NCI-H69 (cell line): ENCODE data around the gene OR13J1.

Experiments
- DNase-seq: peaks from one replicate; lab custom pipeline; 2025; lab: John Stamatoyannopoulos, UW

OR13J1 gene

GRCh38 chr9:35832814-35833213 lies 37.4 kb downstream of the OR13J1 start:
- no peak for DNase-seq

GRCh38 chr9:35831040-35831439 lies 39.2 kb downstream of the OR13J1 start:
- DNase-seq: no peak

- DNase-seq: no peak
Observed at GRCh38 chr9:35829764-35830096, 40.5 kb downstream of the OR13J1 start.

GRCh38 chr9:35829084-35829763 lies 41.0 kb downstream of the OR13J1 start, which contains the start of gene TMEM8B:
TMEM8B (plus strand) TSS chr9:35829228; CDS start chr9:35829448, 220 bp downstream.
- DNase-seq: peak; percentile 97

GRCh38 chr9:35828716-35829083 lies 41.5 kb downstream of the OR13J1 start, which contains the start of gene FAM221B:
FAM221B (minus strand) TSS chr9:35828732; CDS start chr9:35826161, 2,571 bp downstream.
- peak; percentile 61 for DNase-seq

GRCh38 chr9:35827486-35827885 lies 42.7 kb downstream of the OR13J1 start:
- DNase-seq: no peak

- DNase-seq: peak; percentile 64
Observed at GRCh38 chr9:35826071-35826701, 44.0 kb downstream of the OR13J1 start.

- no peak for DNase-seq
Observed at GRCh38 chr9:35822926-35823325, 47.3 kb downstream of the OR13J1 start.

GRCh38 chr9:35820076-35820475 lies 50.1 kb downstream of the OR13J1 start:
- no peak for DNase-seq
